HL-60/S4 treated with phorbol 12-myristate 13-acetate at 8.2 ng/mL for 4 days and 3 days (cell line): ENCODE results near the gene GSTA5.
"Not testable (repeated sequence)": the region's sequence is repeated elsewhere in the genome, so short reads cannot be mapped to it uniquely, and the experiment has no call there.

Experiments
- in situ Hi-C: fragments of 300-500 bp; cut with MboI; formaldehyde crosslinking; loops from 2 replicates; pipeline ENCODE4 v1.15.0; 2022; ENCODE audit warnings: low sequenced_read_pairs

GSTA5 gene

DNA sequence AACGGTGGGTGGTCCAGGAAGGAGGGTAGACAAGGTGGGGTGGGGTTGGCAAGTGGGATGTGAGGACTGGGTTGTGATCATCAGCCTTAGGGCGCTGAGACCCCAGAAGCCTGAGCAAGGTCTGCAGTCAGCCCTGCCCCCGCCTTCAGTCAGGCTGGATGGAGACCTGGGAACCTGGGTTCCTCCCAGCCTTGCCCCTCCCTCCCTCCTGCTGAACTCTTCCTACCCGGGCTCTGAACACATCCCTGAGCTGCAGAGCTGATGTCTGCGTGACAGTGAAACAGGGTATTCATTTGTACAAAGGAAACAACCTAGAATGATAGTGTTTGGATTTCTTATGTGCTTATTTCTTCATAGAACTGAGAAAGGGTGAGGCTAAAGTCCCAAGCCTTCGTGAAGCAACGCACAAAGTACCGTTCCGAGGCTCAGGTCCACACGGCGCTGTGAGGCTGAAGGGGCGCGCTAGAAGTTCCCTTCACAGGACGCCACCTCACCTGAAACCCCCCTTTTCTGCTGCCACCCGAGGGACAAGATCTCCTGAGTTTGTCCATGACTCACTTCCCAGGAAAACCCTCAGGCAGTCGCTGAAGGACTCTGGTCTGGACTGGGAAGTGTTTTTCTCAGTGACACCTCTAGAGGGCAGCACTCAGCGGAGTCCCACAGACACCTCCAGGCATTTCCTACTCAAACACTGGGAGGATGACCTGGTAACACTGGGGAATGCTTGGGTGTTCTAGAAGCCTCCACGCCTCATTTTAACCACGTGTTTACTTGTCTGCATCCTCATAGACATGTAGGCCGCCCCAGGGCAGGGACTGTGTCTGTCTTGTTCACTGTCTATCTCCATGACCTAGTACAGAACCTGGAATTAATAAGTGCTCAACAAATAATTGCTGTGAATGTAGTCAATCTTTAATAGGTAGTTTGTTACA, 1.2 kb downstream of the GSTA5 start:
- in situ Hi-C loops = no loop called here

DNA sequence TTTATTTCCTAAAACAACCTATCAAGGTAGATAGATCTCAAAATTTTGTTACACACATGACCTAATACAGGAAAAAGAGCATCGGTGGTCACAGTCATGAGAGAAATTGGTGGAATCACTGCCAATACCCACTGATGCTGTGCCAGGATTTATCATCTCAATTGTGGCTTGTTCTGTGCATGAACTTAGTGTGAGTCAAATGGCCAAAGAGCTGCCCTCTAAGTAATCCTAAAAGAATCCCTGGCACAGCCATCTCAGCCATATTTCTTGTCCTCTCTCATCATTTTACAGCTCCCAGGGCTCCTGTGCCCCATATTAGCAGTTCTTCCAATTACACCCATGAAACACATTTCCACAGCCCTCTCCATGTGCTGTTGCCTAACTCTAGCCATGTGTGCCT, 6.1 kb downstream of the GSTA5 start:
- in situ Hi-C loops = no loop called here

DNA sequence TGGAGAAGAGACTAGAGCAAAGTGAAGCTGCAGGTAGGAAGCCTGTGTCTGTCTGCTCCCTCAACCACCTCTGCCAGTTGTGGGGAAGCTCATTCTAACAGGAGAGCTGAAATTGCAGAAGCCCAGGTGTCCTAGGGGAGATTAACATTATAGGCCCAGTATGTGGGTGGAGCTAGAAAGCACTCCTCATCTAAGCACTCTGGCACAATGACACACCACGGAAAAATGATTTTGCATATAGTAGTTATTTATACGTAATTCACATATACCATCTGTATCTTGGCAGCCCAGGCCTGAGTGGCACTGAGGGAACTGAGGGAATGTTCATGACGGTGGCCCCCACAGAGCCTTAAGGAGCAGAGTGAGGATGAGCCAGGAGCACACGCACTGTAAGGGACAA, 9.7 kb downstream of the GSTA5 start:
- in situ Hi-C loops = not testable (repeated sequence)

DNA sequence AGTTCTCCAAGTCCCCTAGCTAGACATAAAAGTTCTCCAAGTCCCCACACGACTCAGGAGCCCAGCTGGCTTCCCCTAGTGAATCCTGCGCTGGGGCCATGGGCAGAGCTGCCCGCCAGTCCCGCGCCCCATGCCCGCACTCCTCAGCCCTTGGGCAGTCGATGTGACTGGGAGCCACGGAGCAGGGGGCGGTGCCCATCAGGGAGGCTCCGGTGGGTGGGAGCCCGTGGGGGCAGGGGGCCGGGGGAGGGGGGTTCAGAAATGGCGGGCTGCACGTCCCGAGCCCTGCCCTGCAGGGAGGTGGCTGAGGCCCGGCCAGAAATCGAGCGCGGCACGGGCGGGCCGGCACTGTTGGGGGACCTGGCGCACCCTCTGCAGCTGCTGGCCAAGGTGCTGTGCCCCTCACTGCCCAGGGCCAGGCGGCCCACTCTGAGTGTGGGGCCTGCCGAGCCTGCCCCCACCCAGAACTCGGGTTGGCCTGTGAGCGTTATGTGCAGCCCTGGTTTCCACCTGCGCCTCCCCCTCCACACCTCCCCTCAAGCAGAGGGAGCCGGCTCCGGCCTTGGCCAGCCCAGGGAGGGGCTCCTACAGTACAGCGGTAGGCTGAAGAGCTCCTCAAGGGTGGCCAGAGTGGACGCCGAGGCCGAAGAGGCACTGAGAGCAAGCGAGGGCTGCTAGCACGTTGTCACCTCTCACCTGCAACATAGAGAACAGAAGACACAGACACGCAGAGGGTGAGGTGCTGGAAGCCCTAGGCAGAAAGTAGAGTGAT, 11.4 kb downstream of the GSTA5 start:
- in situ Hi-C loops = no loop called here

DNA sequence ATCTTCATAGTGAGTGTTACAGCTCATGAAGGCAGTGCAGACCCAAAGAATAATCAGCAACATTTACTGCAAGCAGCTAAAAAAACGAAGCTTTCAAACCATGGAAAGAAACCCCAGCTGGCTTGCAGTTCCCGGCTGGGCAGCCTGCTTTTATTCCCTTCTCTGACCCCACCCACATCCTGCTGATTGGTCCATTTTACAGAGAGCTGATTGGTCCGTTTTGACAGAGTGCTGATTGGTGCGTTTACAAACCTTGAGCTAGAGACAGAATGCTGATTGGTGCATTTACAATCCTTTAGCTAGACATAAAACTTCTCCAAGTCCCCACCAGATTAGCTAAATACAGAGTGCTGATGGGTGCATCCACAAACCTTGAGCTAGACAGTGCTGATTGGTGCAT, 12.0 kb downstream of the GSTA5 start:
- in situ Hi-C loops = not testable (repeated sequence)

DNA sequence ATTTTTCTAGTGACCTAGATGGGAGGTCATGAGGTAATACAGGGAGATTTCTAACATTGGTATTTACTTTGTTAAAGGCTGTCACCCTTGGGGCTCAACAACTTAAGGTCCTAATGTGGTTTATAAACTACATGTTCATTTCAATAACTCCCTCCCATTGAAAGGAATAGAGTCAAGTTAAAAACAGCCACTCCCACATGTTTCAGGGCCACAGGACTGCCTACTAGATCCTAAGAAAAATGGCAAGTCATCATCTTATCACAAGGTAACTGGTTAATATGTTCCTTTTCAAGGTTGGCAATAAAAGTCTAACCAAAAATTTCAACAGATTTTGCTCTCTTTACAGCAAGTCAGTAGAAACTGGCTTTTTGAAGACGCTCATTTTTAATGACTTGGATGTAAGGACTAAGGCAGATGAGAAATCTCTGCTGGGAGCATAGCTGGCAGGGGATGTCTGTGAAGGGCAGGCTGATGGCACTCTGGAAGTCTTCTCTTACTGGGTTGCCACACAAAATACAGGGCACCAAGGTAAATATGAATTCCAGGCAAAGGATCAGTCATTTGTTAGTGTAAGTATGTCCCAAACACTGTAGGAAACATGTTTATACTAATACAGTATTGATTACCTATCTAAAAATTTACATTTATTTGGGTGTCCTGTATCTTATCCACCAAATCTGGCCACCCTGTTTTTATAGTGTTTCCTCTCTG, 13.4 kb downstream of the GSTA5 start:
- in situ Hi-C loops = not testable (repeated sequence)

DNA sequence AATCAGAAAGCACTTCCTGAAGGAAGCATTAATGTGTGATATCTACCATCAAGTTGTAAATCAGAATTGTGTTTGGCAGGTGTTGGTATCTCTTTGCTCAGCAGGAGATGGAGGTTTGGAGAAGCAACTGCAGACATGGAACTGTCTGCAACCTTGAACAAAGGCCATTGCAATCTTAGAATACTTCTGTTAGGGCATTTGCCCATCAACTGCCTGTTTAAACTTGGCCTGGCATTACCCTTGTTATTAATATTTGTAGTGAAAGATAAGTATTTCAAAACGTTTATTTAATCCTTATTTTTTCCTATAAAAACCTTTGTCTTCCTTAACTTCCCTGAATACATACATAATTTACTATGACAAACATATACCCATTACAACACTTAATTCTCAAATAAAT, 14.1 kb downstream of the GSTA5 start:
- in situ Hi-C loops = no loop called here

DNA sequence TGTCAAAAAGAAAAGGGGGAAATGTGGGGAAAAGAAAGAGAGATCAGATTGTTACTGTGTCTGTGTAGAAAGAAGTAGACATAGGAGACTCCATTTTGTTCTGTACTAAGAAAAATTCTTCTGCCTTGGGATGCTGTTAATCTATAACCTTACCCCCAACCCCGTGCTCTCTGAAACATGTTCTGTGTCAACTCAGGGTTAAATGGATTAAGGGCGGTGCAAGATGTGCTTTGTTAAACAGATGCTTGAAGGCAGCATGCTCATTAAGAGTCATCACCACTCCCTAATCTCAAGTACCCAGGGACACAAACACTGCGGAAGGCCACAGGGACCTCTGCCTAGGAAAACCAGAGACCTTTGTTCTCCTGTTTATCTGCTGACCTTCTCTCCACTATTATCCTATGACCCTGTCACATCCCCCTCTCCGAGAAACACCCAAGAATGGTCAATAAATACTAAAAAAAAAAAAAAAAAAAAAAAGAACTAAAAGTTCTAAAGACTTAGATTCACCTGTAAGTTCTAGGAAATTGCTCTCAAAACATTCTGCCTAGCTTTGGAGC, 14.6 kb downstream of the GSTA5 start:
- in situ Hi-C loops = not testable (repeated sequence)

DNA sequence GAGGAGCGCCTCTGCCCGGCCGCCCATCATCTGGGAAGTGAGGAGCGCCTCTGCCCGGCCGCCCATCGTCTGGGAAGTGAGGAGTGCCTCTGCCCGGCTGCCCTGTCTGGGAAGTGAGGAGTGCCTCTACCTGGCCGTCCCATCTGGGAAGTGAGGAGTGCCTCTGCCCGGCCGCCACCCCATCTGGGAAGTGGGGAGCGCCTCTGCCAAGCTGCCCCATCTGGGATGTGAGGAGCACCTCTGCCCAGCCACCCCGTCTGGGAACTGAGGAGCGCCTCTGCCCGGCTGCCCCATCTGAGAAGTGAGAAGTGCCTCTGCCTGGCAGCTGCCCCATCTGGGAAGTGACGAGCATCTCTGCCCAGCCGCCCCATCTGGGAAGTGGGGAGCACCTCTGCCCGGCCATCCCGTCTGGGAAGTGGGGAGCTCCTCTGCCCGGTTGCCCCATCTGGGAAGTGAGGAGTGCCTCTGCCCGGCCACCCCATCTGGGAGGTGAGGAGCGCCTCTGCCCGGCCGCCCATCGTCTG, 15.3 kb downstream of the GSTA5 start:
- in situ Hi-C loops = not testable (repeated sequence)

DNA sequence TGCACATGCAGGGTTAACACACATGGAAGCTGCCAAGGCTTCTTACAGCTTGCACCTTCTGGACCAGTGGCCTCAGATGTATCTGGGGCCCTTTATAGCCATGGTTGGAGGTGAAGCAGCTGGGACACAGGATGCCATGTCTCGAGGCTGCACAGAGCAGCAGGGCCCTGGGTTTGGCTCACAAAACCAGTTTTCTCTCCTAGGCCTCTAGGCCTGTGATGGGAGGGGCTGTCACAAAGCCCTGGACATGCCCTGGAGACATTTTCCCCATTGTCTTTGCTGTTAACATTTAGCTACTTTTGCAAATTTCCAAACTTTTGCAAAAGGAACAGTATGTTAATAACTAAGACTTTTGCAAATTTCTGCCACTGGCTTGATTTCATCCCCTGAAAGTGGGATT, 18.8 kb downstream of the GSTA5 start:
- in situ Hi-C loops = no loop called here

DNA sequence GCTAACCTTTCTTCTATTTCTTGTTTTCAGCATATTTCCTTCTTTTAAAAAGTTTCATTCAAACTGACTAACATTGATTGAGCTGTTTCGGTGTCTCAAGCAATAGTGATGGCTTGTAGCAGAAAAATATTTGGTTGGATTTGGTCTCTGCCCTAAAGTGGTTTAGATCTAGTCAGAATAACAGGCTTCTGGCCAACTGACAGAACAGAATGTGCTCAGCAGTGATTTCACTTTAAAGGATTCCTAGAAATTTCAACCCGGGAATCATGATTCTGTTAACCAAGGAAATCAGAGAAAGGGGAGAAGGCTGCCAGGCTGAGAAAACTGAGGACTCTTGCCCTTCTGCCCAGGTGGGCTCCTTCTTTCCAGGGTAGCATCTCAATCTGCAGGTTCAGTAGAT, 20.4 kb downstream of the GSTA5 start:
- in situ Hi-C loops = no loop called here

DNA sequence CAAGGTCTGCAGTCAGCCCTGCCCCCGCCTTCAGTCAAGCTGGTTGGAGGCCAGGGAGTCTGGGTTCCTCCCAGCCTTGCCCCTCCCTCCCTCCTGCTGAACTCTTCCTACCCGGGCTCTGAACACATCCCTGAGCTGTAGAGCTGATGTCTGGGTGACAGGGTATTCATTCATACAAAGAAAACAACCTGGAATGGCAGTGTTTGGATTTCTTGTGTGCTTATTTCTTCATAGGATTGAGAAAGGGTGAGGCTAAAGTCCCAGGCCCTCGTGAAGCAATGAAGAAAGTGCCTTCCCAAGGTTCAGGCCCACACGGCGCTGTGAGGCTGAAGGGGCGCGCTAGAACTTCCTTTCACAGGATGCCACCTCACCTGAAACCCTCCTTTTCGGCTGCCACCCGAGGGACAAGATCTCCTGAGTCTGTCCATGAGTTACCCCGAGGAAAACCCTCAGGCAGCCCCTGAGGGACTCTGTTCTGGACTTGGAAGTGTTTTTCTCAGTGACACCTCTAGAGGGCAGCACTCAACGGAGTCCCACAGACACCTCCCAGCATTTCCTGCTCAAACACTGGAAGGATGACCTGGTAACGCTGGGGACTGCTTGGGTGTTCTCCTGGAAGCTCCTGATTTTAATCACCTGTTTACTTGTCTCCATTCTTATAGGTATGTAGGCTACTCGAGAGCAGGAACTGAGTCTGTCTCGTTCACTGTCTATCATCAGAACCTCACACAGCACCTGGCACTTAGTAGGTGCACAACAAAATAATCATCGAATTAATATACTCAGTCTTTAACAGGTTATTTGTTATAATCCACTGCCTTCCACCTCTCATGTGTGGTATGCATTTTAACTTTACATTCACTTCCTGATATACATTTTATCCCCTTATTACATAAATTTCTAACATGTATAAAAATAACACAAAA, 25.2 kb downstream of the GSTA5 start:
- in situ Hi-C loops = no loop called here

DNA sequence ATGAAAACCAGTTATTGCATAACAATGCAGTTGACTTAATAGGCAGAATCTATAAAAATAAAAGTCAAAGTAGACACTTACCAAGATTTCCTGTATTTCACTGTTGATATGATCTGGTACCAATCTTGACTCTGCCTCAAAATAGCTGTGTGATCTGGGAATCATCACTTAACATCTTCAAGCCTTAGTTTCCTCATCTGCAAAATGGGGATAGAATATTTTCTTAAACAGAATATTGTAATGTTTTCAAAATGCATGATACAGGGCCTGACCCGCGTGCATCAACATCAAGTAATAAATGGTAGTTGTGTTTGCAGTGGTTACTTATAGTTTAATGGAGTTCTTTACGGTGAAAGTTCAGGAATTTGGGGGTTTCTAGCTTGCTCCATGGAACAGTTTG, 26.1 kb downstream of the GSTA5 start:
- in situ Hi-C loops = not testable (repeated sequence)

DNA sequence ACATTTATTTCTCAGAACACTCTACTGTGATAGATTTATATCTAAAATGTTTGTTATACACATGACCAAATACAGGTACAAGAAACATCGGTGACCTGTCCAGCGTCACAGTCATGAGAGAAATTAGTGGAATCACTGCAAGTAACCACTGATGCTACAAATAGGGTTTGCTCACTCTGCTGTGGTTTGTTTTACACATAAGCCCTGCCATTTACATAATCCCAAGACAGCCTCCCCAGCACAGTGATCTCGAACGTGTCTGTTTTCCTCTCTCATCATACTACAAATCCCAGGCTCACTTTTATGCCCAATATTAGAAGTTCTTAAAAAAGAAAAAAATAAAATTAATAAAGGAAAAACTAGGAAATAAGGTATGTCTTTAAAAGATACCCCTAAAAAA, 30.8 kb downstream of the GSTA5 start:
- in situ Hi-C loops = not testable (repeated sequence)

DNA sequence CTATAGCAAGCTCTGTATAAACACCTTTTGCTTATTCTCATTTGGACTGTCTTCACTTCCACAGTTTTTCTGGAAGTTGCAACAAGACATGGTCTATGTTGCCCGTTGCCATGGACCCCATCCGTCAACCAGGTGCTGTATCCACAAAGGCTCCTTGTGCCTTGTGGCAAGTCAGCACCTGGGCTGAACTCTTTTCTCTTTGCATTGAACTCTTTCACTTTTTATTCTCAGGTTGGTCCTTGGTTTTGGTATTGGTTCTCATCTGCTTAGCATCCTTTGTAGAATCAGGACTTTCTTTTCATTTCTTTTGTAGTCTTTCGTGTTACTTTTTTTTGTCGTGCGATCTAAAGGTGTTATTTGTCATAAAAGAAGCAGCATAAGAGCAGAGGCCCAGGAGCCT, 32.0 kb downstream of the GSTA5 start:
- in situ Hi-C loops = no loop called here

DNA sequence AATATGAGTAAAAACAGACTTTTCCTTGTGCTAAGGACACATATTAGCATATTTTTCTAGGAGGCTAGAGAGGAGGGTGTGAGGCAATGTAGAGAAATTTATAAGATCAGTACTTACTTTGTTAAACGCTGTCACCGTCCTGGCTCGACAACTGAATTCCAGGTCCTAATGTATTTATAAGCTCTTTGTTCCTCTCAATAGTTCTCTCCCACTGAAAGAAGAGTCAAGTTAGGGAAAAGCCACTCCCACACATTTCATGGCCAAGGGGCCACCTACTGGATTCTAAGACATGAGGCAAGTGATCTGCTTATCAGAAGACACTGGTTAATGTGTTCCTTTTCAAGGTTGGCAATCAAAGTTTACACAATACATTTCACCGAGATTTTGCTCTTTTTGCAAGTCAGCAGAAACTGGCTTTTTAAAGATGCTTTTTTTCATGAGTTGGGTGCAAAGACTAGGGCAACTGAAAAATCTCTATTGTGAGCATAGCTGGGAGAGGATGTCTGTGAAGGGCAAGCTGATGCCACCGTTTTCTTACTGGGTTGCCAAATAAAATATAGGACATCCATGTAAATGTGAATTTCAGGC, 36.9 kb downstream of the GSTA5 start, which contains the start of gene GSTA1:
Gene GSTA1 (minus strand): TSS at position 149 of the 588 bp plus-strand sequence. CDS start 4,549 bp downstream, outside the sequence.
- in situ Hi-C loops = not testable (repeated sequence)

DNA sequence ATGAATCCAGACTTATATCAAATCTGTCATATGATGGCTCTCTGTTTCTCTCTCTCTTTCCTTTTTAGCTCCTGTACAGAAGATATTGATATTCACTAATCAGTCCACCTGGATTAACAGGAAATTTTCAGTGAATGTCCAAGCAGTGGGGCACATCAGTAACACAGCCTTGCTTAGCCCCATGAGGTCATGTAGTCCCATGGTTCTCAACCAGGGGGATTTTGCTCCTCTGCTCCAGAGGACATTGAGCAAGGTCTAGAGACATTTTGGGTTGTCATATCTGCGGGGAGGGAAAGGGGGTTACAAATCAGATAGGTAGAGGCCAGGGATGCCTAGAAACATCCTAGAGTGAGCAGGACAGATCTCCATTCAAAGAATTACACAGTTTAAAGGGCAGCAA, 37.8 kb downstream of the GSTA5 start:
- in situ Hi-C loops = no loop called here

DNA sequence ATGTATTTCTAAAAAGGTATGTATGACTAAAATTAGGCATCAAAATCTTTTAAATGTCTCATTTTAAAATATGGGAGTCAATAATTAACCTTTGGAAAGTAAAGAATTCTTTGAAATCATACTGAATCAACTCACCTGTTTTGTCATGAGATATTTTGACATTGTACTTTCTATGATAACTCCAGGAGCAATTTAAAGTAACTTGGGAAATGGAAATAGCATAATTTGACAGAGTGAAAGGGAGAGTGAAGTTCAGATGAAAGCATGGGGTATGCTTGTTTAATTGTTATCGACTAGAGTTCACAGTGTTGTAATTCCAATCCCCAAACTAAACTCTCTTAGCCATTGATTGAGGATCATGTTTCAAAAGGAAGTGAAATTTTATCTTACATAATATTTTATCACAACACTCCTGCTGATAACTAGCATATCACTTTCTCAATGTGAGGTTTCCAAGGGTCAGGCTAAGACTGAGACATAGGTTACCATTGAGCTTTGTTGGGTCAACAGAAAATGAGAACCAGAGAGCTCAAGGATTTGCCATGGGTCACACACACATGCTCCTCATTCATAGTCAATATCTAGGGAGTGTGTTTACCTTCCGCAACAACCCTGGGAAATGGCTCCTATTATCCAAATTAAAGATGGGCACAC, 39.3 kb downstream of the GSTA5 start:
- in situ Hi-C loops = no loop called here

DNA sequence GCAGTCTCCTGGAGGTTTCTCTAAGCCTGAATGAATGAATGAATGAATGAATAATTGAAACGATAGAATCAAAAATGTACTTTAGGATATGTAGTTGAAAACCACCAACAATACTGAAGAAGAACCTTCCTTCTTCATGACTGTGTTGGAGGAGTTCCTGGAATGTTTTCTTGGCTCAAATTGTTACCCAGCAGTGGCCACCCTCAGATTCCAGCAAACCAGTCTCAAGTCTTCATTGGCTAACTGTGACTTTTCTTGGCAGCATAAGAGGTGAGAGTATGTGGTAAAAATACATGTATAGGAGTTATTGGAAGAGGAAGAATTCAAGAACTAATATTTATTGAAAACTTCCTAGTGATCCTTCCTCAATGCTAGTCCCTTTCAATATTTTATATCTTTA, 41.3 kb downstream of the GSTA5 start:
- in situ Hi-C loops = not testable (repeated sequence)
